ENCODE data around the gene IL2.

IL2 gene

GRCh38 chr4:122456231-122457116, at the start of gene IL2:
Gene IL2 (minus strand): TSS chr4:122456725. CDS start chr4:122456440, 285 bp downstream.
- DNase-seq, result no peak

- no peak for DNase-seq
These were observed 46.7 kb upstream of the IL2 start for GRCh38 chr4:122503214-122503613.

GRCh38 chr4:122500852-122501501, 44.5 kb upstream of the IL2 start:
- DNase-seq, result no peak

GRCh38 chr4:122489061-122489460, 32.5 kb upstream of the IL2 start:
- no peak for DNase-seq

- DNase-seq, result no peak
These were observed 27.0 kb upstream of the IL2 start for GRCh38 chr4:122483481-122483880.

- no peak for DNase-seq
These were observed 25.4 kb upstream of the IL2 start for GRCh38 chr4:122481766-122482405.

GRCh38 chr4:122480655-122481487, 24.3 kb upstream of the IL2 start:
- no peak for DNase-seq

GRCh38 chr4:122479935-122480416, 23.5 kb upstream of the IL2 start:
- DNase-seq, result no peak

GRCh38 chr4:122476745-122477144, 20.2 kb upstream of the IL2 start:
- no peak for DNase-seq

GRCh38 chr4:122476126-122476525, 19.6 kb upstream of the IL2 start:
- no peak for DNase-seq

- DNase-seq, result no peak
These were observed 18.7 kb upstream of the IL2 start for GRCh38 chr4:122475233-122475632.

- no peak for DNase-seq
These were observed 12.9 kb upstream of the IL2 start for GRCh38 chr4:122469457-122469856.

- DNase-seq, result peak; percentile 14
These were observed 2.1 kb upstream of the IL2 start for GRCh38 chr4:122458625-122459024.

GRCh38 chr4:122453384-122453995, 3.0 kb downstream of the IL2 start:
- DNase-seq, result no peak

GRCh38 chr4:122450847-122451246, 5.7 kb downstream of the IL2 start:
- no peak for DNase-seq

GRCh38 chr4:122434285-122434684, 22.2 kb downstream of the IL2 start:
- no peak for DNase-seq

GRCh38 chr4:122431351-122431750, 25.2 kb downstream of the IL2 start:
- DNase-seq, result no peak

GRCh38 chr4:122423246-122423645, 33.3 kb downstream of the IL2 start:
- no peak for DNase-seq

GRCh38 chr4:122412547-122412946, 44.0 kb downstream of the IL2 start:
- DNase-seq, result no peak

- DNase-seq, result no peak
These were observed 52.7 kb downstream of the IL2 start for GRCh38 chr4:122403861-122404260.

Data from activated gamma-delta T cell treated with Interleukin-2 at 50 U/mL for 16 hours (primary cell).